Activated T-cell treated with anti-CD3 and anti-CD28 coated beads, Interleukin-2, amount 50 U/mL, for 4 hours (primary cell): Measurements from ENCODE around the gene GTSF1L. TPM values are rescaled to one million over a fixed set of nuclear protein-coding genes. Genes with fewer than 3 reads are reported as not detected.
A peak's percentile ranks its signal among the peaks of the same experiment; 100 is the strongest.

Source experiments
- ATAC-seq, 2 donors: fragments of 200-7000 bp; cut with Tn5 transposase; one replicate each; pipeline ENCODE4 v1.10.0; 2021
- DNase-seq: peaks from one replicate; pipeline ENCODE4 v3.0.0-alpha.2; 2020
- H3K27me3 Mint-ChIP-seq: one replicate; pipeline ENCODE4 v1.8.0; 2021; ENCODE audit warnings: low read depth, mixed read lengths
- H3K36me3 Mint-ChIP-seq: one replicate; pipeline ENCODE4 v1.8.0; 2022; ENCODE audit warnings: mixed read lengths; ENCODE audit not compliant: insufficient read depth
- H3K4me1 Mint-ChIP-seq: one replicate; pipeline ENCODE4 v1.8.0; 2021; ENCODE audit warnings: low read depth, mixed read lengths
- H3K4me3 Mint-ChIP-seq: one replicate; pipeline ENCODE4 v1.8.0; 2021; ENCODE audit warnings: mild to moderate bottlenecking, moderate library complexity, mixed read lengths
- H3K9me3 Mint-ChIP-seq: one replicate; pipeline ENCODE4 v1.8.0; 2021; ENCODE audit warnings: mixed read lengths
- total RNA-seq, 3 donors: library from RNA; stranded (reverse); gene quantifications; one replicate each; pipeline ENCODE4 v1.2.1, GENCODE V29; 2021

The GTSF1L gene
- total RNA-seq, 3 donors from 2014 or later: not detected

DNA sequence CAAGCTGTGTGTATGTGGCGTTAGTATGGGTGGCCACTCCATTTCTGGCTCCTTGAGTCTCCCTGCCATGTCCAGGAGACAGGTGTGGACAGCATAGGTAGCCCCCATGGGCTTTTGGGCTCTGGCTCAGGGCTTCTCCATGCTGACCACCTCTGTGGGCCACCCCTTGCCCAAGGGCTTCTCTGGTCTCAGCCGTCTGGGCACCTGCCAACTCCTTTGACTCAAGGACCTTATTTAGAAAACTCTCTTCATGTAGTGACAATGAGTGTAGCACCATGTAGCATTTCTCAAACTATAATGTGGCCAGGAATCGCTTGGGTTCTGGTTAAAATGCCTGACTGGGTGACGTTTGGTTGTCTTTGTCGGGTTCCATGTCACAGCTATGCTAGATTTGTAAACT, 5.1 kb upstream of the GTSF1L start:
- Mint-ChIP-seq H3K9me3 (peaks cover 3% of the 10 kb centered on the region), H3K36me3 (no peaks in the 10 kb centered on the region), H3K4me1 (peaks cover 33% of the 10 kb centered on the region), H3K4me3 (no peak overlapping the region), H3K27me3 (peaks cover 4% of the 10 kb centered on the region)
- no peak for DNase-seq
- ATAC-seq: no peak

GRCh38 chr20:43731469-43731868, 4.7 kb upstream of the GTSF1L start:
- H3K36me3 Mint-ChIP-seq: no peaks in the 10 kb centered on the region
- no peak overlapping the region for H3K4me3 Mint-ChIP-seq

DNA sequence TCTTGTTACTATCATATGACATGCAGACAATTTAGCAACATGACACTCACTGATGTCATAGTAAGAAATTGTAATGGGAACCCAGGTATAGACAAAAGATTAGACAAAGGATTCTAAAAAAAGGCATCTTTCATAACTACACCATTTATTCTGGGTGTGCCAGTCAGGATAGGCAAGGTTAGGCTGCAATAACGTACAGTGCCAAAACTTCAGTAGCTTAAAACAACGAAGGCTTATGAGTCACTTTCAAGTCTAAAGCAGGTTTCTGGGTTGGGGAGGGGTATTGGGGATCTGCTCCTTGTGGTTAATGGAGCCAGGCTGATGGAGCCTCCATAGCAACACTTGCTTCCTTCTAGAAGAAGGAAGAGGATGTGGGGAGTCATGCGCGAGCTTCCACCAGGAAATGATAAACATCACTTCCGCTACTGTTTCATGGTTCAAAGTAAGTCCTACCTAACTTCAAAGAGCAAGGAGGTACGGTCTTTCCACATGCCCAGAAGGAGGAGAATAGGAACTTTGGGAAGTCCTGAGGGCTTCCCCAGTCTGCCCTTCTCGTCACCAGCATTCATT, 2.0 kb upstream of the GTSF1L start:
- DNase-seq: no peak
- peaks cover 36% of the 10 kb centered on the region for H3K4me1 Mint-ChIP-seq
- peaks cover 3% of the 10 kb centered on the region for H3K9me3 Mint-ChIP-seq
- H3K27me3 Mint-ChIP-seq: peaks cover under 1% of the 10 kb centered on the region
- ATAC-seq: no peak
- H3K36me3 Mint-ChIP-seq: no peaks in the 10 kb centered on the region
- H3K4me3 Mint-ChIP-seq: no peak overlapping the region

More at GRCh38 chr20:43731469-43731868, 4.7 kb upstream of the GTSF1L start:
- peaks cover 3% of the 10 kb centered on the region for H3K9me3 Mint-ChIP-seq
- DNase-seq (no peak), ATAC-seq (peak in 1 of 2 donors; percentile 30)
- H3K4me1 Mint-ChIP-seq: peaks cover 30% of the 10 kb centered on the region
- H3K27me3 Mint-ChIP-seq: peaks cover 4% of the 10 kb centered on the region

DNA sequence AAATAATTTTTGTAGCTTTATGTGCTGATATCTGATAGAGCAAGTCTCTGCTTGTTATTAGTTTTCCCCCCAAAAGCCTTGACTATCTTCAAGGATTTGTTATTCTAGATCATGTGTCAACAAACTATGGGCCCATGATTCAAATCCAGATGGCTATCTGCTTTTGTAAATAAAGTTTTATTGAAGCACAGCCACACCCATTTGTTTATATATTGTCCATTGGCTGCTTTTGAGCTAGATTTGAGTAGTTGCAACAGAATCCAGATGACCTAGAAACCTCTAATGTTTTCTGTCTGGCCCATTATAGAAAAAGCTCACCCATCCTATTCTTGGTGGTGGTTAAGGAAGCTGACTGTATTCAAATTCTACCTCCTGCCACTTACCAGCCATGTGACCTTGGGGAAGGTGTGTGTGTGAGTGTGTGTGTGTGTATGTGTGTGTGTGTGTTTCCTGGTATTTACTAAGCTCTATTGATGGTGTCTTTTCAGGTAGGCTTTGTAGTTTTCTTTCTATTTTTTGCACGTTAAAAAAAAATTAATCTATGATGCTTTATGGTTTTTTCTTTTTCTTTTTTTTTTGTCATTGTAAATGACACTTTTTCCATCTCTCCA, 1.3 kb upstream of the GTSF1L start:
- Mint-ChIP-seq H3K4me3 (no peak overlapping the region), H3K4me1 (peaks cover 32% of the 10 kb centered on the region), H3K9me3 (peaks cover 3% of the 10 kb centered on the region), H3K36me3 (no peaks in the 10 kb centered on the region), H3K27me3 (no peaks in the 10 kb centered on the region)
- no peak for ATAC-seq
- DNase-seq: no peak

- no peak for DNase-seq
- no peak overlapping the region for H3K4me3 Mint-ChIP-seq
- H3K27me3 Mint-ChIP-seq: no peaks in the 10 kb centered on the region
- H3K9me3 Mint-ChIP-seq: peaks cover 3% of the 10 kb centered on the region
- no peaks in the 10 kb centered on the region for H3K36me3 Mint-ChIP-seq
- no peak for ATAC-seq
- peaks cover 37% of the 10 kb centered on the region for H3K4me1 Mint-ChIP-seq
Observed at GRCh38 chr20:43726333-43726732, 469 bp downstream of the GTSF1L start.

DNA sequence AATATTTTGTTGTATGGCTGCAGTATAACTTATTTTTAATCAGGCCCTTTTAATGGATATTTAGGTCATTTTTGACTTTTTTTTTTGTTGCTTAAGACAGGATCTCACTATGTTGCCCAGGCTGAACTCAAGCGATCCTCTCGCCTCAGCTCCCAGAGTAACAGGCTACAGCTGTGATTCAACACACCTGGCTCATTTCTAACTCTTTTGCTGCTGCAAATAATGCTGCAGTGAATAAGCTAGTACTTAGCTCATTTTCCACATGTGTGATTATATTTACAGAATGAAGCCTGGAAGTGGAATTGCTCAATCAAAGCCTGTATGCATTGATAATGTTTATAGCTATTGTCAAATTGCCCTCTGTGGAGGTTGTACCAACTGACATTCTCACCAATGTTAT, 1.1 kb downstream of the GTSF1L start:
- H3K4me1 Mint-ChIP-seq: peaks cover 44% of the 10 kb centered on the region
- DNase-seq (no peak), ATAC-seq (no peak)
- H3K4me3 Mint-ChIP-seq: no peak overlapping the region
- H3K27me3 Mint-ChIP-seq: no peaks in the 10 kb centered on the region
- no peaks in the 10 kb centered on the region for H3K36me3 Mint-ChIP-seq
- peaks cover 3% of the 10 kb centered on the region for H3K9me3 Mint-ChIP-seq

GRCh38 chr20:43724383-43724782, 2.4 kb downstream of the GTSF1L start:
- DNase-seq (no peak), ATAC-seq (no peak)
- Mint-ChIP-seq H3K9me3 (peaks cover 3% of the 10 kb centered on the region), H3K36me3 (no peaks in the 10 kb centered on the region), H3K4me1 (peaks cover 48% of the 10 kb centered on the region), H3K27me3 (no peaks in the 10 kb centered on the region), H3K4me3 (no peak overlapping the region)

- no peaks in the 10 kb centered on the region for H3K27me3 Mint-ChIP-seq
- no peak for ATAC-seq
- H3K36me3 Mint-ChIP-seq: no peaks in the 10 kb centered on the region
- peaks cover 50% of the 10 kb centered on the region for H3K4me1 Mint-ChIP-seq
- DNase-seq: no peak
- H3K4me3 Mint-ChIP-seq: no peak overlapping the region
- peaks cover 3% of the 10 kb centered on the region for H3K9me3 Mint-ChIP-seq
Observed at GRCh38 chr20:43723735-43724134, 3.1 kb downstream of the GTSF1L start.

- no peaks in the 10 kb centered on the region for H3K27me3 Mint-ChIP-seq
- DNase-seq (no peak), ATAC-seq (no peak)
- peaks cover 44% of the 10 kb centered on the region for H3K4me1 Mint-ChIP-seq
- no peak overlapping the region for H3K4me3 Mint-ChIP-seq
- H3K9me3 Mint-ChIP-seq: no peaks in the 10 kb centered on the region
- no peaks in the 10 kb centered on the region for H3K36me3 Mint-ChIP-seq
Observed at GRCh38 chr20:43723186-43723585, 3.6 kb downstream of the GTSF1L start.

- H3K36me3 Mint-ChIP-seq: no peaks in the 10 kb centered on the region
- peak; percentile 88 to 89 for ATAC-seq
- H3K4me3 Mint-ChIP-seq: peak overlapping the region; percentile 57
- H3K27me3 Mint-ChIP-seq: no peaks in the 10 kb centered on the region
- H3K9me3 Mint-ChIP-seq: no peaks in the 10 kb centered on the region
- peak; percentile 57 for DNase-seq
- peaks cover 41% of the 10 kb centered on the region for H3K4me1 Mint-ChIP-seq
Observed at GRCh38 chr20:43722153-43722505, 4.7 kb downstream of the GTSF1L start.

GRCh38 chr20:43721429-43722152, 5.2 kb downstream of the GTSF1L start:
- DNase-seq (no peak), ATAC-seq (peak in 1 of 2 donors; percentile 11)
- no peaks in the 10 kb centered on the region for H3K9me3 Mint-ChIP-seq
- peaks cover 41% of the 10 kb centered on the region for H3K4me1 Mint-ChIP-seq
- no peaks in the 10 kb centered on the region for H3K36me3 Mint-ChIP-seq
- H3K4me3 Mint-ChIP-seq: peak overlapping the region; percentile 57
- H3K27me3 Mint-ChIP-seq: no peaks in the 10 kb centered on the region

DNA sequence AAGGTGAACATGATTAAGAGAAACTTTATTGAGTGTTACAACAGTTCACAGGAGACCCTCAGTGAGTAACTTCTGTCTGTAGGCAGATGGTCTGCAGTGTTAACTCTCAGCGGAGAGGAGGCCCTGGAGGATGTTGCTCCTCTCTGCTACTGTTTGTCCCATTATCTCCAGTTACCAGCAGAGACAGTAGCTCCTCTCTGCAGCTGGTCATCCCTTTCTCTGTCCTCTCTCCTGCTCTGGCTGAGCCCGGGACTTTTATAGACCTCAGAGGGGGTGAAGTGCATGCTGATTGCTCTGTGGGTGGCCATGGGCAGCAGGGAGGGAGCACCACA, 5.7 kb downstream of the GTSF1L start:
- ATAC-seq (no peak), DNase-seq (no peak)
- H3K4me3 Mint-ChIP-seq: no peak overlapping the region
- no peaks in the 10 kb centered on the region for H3K36me3 Mint-ChIP-seq
- no peaks in the 10 kb centered on the region for H3K9me3 Mint-ChIP-seq
- peaks cover 41% of the 10 kb centered on the region for H3K4me1 Mint-ChIP-seq
- no peaks in the 10 kb centered on the region for H3K27me3 Mint-ChIP-seq

- H3K4me1 Mint-ChIP-seq: peaks cover 41% of the 10 kb centered on the region
- no peak for ATAC-seq
Observed at GRCh38 chr20:43720007-43720406, 6.8 kb downstream of the GTSF1L start.

DNA sequence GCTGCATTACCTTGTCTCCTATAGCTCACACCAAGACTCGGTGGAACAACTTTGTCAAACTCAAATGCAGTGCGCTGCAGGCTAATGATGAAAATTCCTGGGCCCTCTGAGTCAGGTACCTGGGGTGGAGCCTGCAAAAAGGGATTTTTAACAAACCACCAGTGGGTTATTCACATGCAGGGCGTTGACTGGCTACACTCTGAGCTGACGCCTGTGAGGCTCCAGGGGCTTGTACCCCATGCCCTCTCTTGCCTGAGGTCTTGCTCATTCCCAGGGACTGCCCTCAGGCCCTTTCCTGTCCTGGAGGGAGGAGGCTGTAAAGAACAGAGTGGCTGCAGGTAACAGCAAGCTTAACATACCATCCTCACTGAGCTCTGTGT, 9.2 kb downstream of the GTSF1L start:
- ATAC-seq (no peak), DNase-seq (no peak)
- Mint-ChIP-seq H3K4me3 (no peak overlapping the region), H3K36me3 (no peaks in the 10 kb centered on the region), H3K4me1 (peaks cover 24% of the 10 kb centered on the region), H3K9me3 (no peaks in the 10 kb centered on the region), H3K27me3 (no peaks in the 10 kb centered on the region)

More at GRCh38 chr20:43720007-43720406, 6.8 kb downstream of the GTSF1L start:
- no peak overlapping the region for H3K4me3 Mint-ChIP-seq
- no peaks in the 10 kb centered on the region for H3K9me3 Mint-ChIP-seq
- H3K36me3 Mint-ChIP-seq: no peaks in the 10 kb centered on the region
- no peak for DNase-seq
- H3K27me3 Mint-ChIP-seq: no peaks in the 10 kb centered on the region
